CD14-positive monocyte (primary cell): ENCODE data around the gene POLDIP2. TPM values are rescaled to one million over a fixed set of nuclear protein-coding genes. Genes with fewer than 3 reads are reported as not detected.

Source experiments
- DNase-seq, 3 donors: peaks; one replicate each; pipeline ENCODE4 v3.0.0-alpha.2; 2011 to 2022
- H2AFZ ChIP-seq: 2 replicates; pipeline ENCODE4 v1.6.0; 2012; ENCODE audit warnings: mild to moderate bottlenecking, low read depth, low read length, inconsistent platforms; ENCODE audit not compliant: insufficient read depth, poor library complexity, severe bottlenecking
- H3K27ac ChIP-seq, 2 donors: 1 replicate in 1 of 2; 2 replicates in 1 of 2; pipeline ENCODE4 v1.5.1; 2012 to 2013; ENCODE audit warnings: low read length in 2 of 2, control low read depth in 1 of 2, inconsistent platforms in 1 of 2, low read depth in 1 of 2, mild to moderate bottlenecking in 1 of 2
- H3K27me3 ChIP-seq, 2 donors: one replicate each; pipeline versions ENCODE4 v1.6.0 to v1.6.1; 2011 to 2013; ENCODE audit warnings: low read length in 2 of 2; ENCODE audit not compliant: control insufficient read depth in 2 of 2, insufficient read depth in 2 of 2
- H3K36me3 ChIP-seq, 2 donors: replicated peaks in 1 of 2; 1 replicate in 1 of 2; 2 replicates in 1 of 2; pipeline versions ENCODE4 v1.5.1 to v1.6.1; 2012 to 2013; ENCODE audit warnings: low read length in 2 of 2, control low read depth in 1 of 2, inconsistent platforms in 1 of 2, mild to moderate bottlenecking in 1 of 2; ENCODE audit not compliant: insufficient read depth in 2 of 2, control insufficient read depth in 1 of 2
- H3K4me1 ChIP-seq, 2 donors: 1 replicate in 1 of 2; 2 replicates in 1 of 2; pipeline versions ENCODE4 v1.5.1 to v1.6.1; 2012 to 2013; ENCODE audit warnings: low read length in 2 of 2, control low read depth in 1 of 2, inconsistent platforms in 1 of 2, mild to moderate bottlenecking in 1 of 2, moderate library complexity in 1 of 2; ENCODE audit not compliant: insufficient read depth in 2 of 2, control insufficient read depth in 1 of 2
- H3K4me2 ChIP-seq: replicated peaks from 2 replicates; pipeline ENCODE3; 2012; ENCODE audit warnings: low read length, moderate library complexity, mild to moderate bottlenecking; ENCODE audit not compliant: poor library complexity, severe bottlenecking; ENCODE audit errors: extremely low read depth
- H3K4me3 ChIP-seq, 3 experiments: fragments of 200-600 bp in 1 of 3; sonication (generic) in 1 of 3; replicated peaks in 1 of 3; 1 replicate in 2 of 3; 2 replicates in 1 of 3; pipeline ENCODE4 v1.5.1; 2011 to 2013; ENCODE audit warnings: low read length in 3 of 3, mild to moderate bottlenecking in 3 of 3, control low read depth in 2 of 3, low read depth in 2 of 3, inconsistent platforms in 1 of 3, moderate library complexity in 1 of 3
- H3K79me2 ChIP-seq: 2 replicates; pipeline ENCODE4 v1.6.0; 2012; ENCODE audit warnings: mild to moderate bottlenecking, control low read depth, inconsistent platforms, low read length, moderate library complexity; ENCODE audit not compliant: insufficient read depth
- H3K9ac ChIP-seq: 2 replicates; pipeline ENCODE4 v1.6.0; 2017; ENCODE audit warnings: low read length, mild to moderate bottlenecking; ENCODE audit not compliant: insufficient read depth, poor library complexity, severe bottlenecking
- H3K9me3 ChIP-seq, 2 donors: replicated peaks in 1 of 2; 1 replicate in 1 of 2; 2 replicates in 1 of 2; pipeline versions ENCODE4 v1.5.1 to v1.6.1; 2012 to 2013; ENCODE audit warnings: low read length in 2 of 2, control low read depth in 1 of 2; ENCODE audit not compliant: control insufficient read depth in 1 of 2, insufficient read depth in 1 of 2
- H4K20me1 ChIP-seq: 2 replicates; pipeline ENCODE4 v1.6.0; 2012; ENCODE audit warnings: mild to moderate bottlenecking, low read length, control low read depth, moderate library complexity; ENCODE audit not compliant: insufficient read depth
- H3K27ac Mint-ChIP-seq, 7 donors: one replicate each; pipeline ENCODE4 v1.8.0; 2020; ENCODE audit warnings: mild to moderate bottlenecking in 7 of 7, mixed read lengths in 7 of 7, moderate library complexity in 6 of 7, inconsistent platforms in 2 of 7
- H3K27me3 Mint-ChIP-seq, 3 donors: one replicate each; pipeline ENCODE4 v1.8.0; 2021 to 2022; ENCODE audit warnings: low read depth in 3 of 3, mild to moderate bottlenecking in 3 of 3, mixed read lengths in 3 of 3, moderate library complexity in 3 of 3, inconsistent platforms in 1 of 3
- H3K36me3 Mint-ChIP-seq, 2 donors: one replicate each; pipeline ENCODE4 v1.8.0; 2020; ENCODE audit warnings: mixed read lengths in 2 of 2, inconsistent platforms in 1 of 2, mild to moderate bottlenecking in 1 of 2
- H3K4me1 Mint-ChIP-seq: one replicate; pipeline ENCODE4 v1.8.0; 2020; ENCODE audit warnings: mild to moderate bottlenecking, mixed read lengths
- H3K4me3 Mint-ChIP-seq, 2 donors: one replicate each; pipeline ENCODE4 v1.8.0; 2020; ENCODE audit warnings: mild to moderate bottlenecking in 2 of 2, mixed read lengths in 2 of 2, moderate library complexity in 1 of 2
- H3K9me3 Mint-ChIP-seq, 7 donors: one replicate each; pipeline ENCODE4 v1.8.0; 2020 to 2022; ENCODE audit warnings: mixed read lengths in 7 of 7, mild to moderate bottlenecking in 6 of 7, moderate library complexity in 6 of 7, inconsistent platforms in 2 of 7
- CTCF ChIP-seq: fragments of 200-600 bp; IDR thresholded peaks from one replicate; pipeline ENCODE4 v1.8.0; 2022; ENCODE audit warnings: antibody characterized with exemption, mild to moderate bottlenecking
- WGBS: methylation state at CpG from one replicate; pipeline ENCODE4 v1.1.5; 2013; ENCODE audit warnings: missing lambda C conversion rate; ENCODE audit not compliant: insufficient coverage; 5-methylcytosine and 5-hydroxymethylcytosine counted together
- intact Hi-C, 2 donors: fragments of 100-400 bp; cut with micrococcal nuclease; formaldehyde crosslinking; loops; one replicate each; pipeline versions ENCODE4 v1.15.0 to v1.15.1; 2023
- polyA plus RNA-seq, 3 donors: library from polyadenylated mRNA; depleted of rRNA in 1 of 3; unstranded in 2 of 3; stranded (reverse) in 1 of 3; fragments of 300-500 nt in 2 of 3; fragments of >200 nt in 1 of 3; fragmentation: Illumina TruSeq in 2 of 3; gene quantifications; 1 replicate in 2 of 3; 2 replicates in 1 of 3; pipeline ENCODE4 v1.2.3, GENCODE V29; 2012 to 2021

POLDIP2 gene
- polyA plus RNA-seq, 3 donors: 31.5 to 76.9 (median 72.4) TPM

- H3K4me1 ChIP-seq: peaks cover 35 to 49% of the 10 kb centered on the region in 2 donors
These were observed 48.5 kb upstream of the POLDIP2 start, which contains the start of gene SLC46A1 for GRCh38 chr17:28405632-28406472. TSS of gene SLC46A1 (minus strand) at chr17:28406212. CDS start at chr17:28406114, 98 bp downstream.

More at GRCh38 chr17:28405632-28406472, 48.5 kb upstream of the POLDIP2 start, which contains the start of gene SLC46A1:
- WGBS: under 1% methylated on average over 67 of the region's 70 CpGs
- peak within 1 kb of the TSS; percentile 81 to 88 for H3K4me3 Mint-ChIP-seq
- Histone ChIP-seq H3K27ac (no peak within 1 kb of the TSS), H3K4me3 (peak within 1 kb of the TSS; percentile 45 to 87 (median 78)), H3K9me3 (no peaks in the 10 kb centered on the region), H3K4me2 (peak within 1 kb of the TSS; percentile 96), H4K20me1 (no peaks in the 10 kb centered on the region), H3K27me3 (no peaks in the 10 kb centered on the region), H2AFZ (peak within 1 kb of the TSS; percentile 98), H3K36me3 (no peaks in the 10 kb centered on the region), H3K79me2 (no peaks in the 10 kb centered on the region), H3K9ac (peak within 1 kb of the TSS; percentile 68)
- peak within 1 kb of the TSS in 2 of 7 donors; percentile 7 to 52 for H3K27ac Mint-ChIP-seq
- peaks cover 6 to 11% of the 10 kb centered on the region in 2 donors for H3K36me3 Mint-ChIP-seq
- DNase-seq: peak in 2 of 3 donors; percentile 5 to 27
- H3K27me3 Mint-ChIP-seq: peaks cover 0 to 6% (median 2%) of the 10 kb centered on the region in 3 donors
- intact Hi-C loops: no loop called here
- no peaks in the 10 kb centered on the region for H3K9me3 Mint-ChIP-seq
- no peak for TF ChIP-seq CTCF
- H3K4me1 Mint-ChIP-seq: peaks cover 42% of the 10 kb centered on the region
